PC-9 (cell line): Measurements from ENCODE around the gene BCAR3.

Experiments
- EZH2 ChIP-seq: fragments of 200-600 bp; sonication (generic); IDR thresholded peaks from 2 replicates; pipeline ENCODE4 v1.8.0; 2017; ENCODE audit warnings: antibody characterized with exemption, low read depth
- TF ChIP-seq, protein P1 (sequence below): fragments of 200-600 bp; sonication (generic); conservative IDR thresholded peaks from 2 replicates; pipeline ENCODE4 v1.6.1; 2017; ENCODE audit warnings: mixed run types, antibody characterized with exemption, mild to moderate bottlenecking, moderate library complexity

DNA sequence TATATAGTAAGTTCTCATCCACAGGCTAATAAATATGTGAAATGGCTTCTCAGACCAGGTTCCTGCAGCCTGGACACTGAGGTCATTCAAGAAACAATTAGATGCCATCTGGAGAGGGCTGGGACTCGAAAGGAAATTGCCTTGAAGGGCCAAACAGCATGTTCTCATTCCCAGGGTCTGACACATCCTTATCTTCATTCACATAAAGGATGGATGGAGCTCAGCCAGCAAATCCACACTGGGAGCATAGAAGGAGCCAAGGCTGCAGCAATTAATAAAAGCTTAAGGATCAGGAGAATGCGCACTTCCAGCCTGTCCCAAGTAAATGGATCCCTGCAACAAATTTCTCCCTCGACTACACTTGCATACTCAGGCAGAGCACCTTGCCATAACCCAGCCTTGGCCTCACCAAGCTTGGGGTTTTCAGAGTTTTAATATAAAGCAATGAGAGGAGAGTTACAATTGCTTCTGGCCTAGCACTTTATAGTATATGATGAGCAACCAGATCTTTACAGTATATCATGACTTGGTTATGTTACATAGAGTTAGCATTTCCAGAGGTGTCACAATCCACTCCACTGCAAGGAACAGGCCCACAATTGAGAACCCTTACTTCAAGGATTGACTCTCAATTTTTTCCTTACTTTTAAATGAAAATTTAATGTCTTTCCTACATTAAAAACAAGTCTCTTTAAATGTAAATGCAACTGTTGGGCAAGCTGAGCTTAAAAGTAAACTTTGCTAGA, 55.9 kb downstream of the BCAR3 start:
- no peak for TF ChIP-seq EZH2
- TF ChIP-seq, protein P1, sequence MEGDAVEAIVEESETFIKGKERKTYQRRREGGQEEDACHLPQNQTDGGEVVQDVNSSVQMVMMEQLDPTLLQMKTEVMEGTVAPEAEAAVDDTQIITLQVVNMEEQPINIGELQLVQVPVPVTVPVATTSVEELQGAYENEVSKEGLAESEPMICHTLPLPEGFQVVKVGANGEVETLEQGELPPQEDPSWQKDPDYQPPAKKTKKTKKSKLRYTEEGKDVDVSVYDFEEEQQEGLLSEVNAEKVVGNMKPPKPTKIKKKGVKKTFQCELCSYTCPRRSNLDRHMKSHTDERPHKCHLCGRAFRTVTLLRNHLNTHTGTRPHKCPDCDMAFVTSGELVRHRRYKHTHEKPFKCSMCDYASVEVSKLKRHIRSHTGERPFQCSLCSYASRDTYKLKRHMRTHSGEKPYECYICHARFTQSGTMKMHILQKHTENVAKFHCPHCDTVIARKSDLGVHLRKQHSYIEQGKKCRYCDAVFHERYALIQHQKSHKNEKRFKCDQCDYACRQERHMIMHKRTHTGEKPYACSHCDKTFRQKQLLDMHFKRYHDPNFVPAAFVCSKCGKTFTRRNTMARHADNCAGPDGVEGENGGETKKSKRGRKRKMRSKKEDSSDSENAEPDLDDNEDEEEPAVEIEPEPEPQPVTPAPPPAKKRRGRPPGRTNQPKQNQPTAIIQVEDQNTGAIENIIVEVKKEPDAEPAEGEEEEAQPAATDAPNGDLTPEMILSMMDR = no peak
